ENCODE data around the gene PROSER1.
"Not testable (repeated sequence)": the region's sequence is repeated elsewhere in the genome, so short reads cannot be mapped to it uniquely, and the experiment has no call there.

The PROSER1 gene

GRCh38 chr13:39037880-39038568, at the start of gene PROSER1, which contains the start of gene NHLRC3:
Gene PROSER1, minus strand, starts transcription at chr13:39038089. Its CDS starts 847 bp downstream, at chr13:39037242.
Gene NHLRC3, plus strand, starts transcription at chr13:39038456. Its CDS starts 184 bp downstream, at chr13:39038640.
- peak; percentile 43 for DNase-seq (ENCODE audit: low spot score)

- DNase-seq (ENCODE audit: low spot score) = not testable (repeated sequence)
Measured at GRCh38 chr13:39086251-39086945, 48.5 kb upstream of the PROSER1 start.

GRCh38 chr13:39073983-39074382, 36.1 kb upstream of the PROSER1 start:
- DNase-seq (ENCODE audit: low spot score) = no peak

GRCh38 chr13:39072842-39073241, 35.0 kb upstream of the PROSER1 start:
- no peak for DNase-seq (ENCODE audit: low spot score)

GRCh38 chr13:39062004-39062403, 24.1 kb upstream of the PROSER1 start:
- DNase-seq (ENCODE audit: low spot score) = no peak

- DNase-seq (ENCODE audit: low spot score) = no peak
Measured at GRCh38 chr13:39058040-39058439, 20.2 kb upstream of the PROSER1 start.

- no peak for DNase-seq (ENCODE audit: low spot score)
Measured at GRCh38 chr13:39056018-39056417, 18.1 kb upstream of the PROSER1 start.

- DNase-seq (ENCODE audit: low spot score) = no peak
Measured at GRCh38 chr13:39054112-39054511, 16.2 kb upstream of the PROSER1 start.

- no peak for DNase-seq (ENCODE audit: low spot score)
Measured at GRCh38 chr13:39052944-39053343, 15.1 kb upstream of the PROSER1 start.

- DNase-seq (ENCODE audit: low spot score) = no peak
Measured at GRCh38 chr13:39051157-39051556, 13.3 kb upstream of the PROSER1 start.

GRCh38 chr13:39049274-39049673, 11.4 kb upstream of the PROSER1 start:
- DNase-seq (ENCODE audit: low spot score) = no peak

GRCh38 chr13:39048806-39049205, 10.9 kb upstream of the PROSER1 start:
- DNase-seq (ENCODE audit: low spot score) = no peak

- DNase-seq (ENCODE audit: low spot score) = no peak
Measured at GRCh38 chr13:39047560-39047959, 9.7 kb upstream of the PROSER1 start.

GRCh38 chr13:39044536-39044935, 6.6 kb upstream of the PROSER1 start:
- no peak for DNase-seq (ENCODE audit: low spot score)

GRCh38 chr13:39040206-39040605, 2.3 kb upstream of the PROSER1 start:
- DNase-seq (ENCODE audit: low spot score) = no peak

GRCh38 chr13:39039041-39039440, 1.2 kb upstream of the PROSER1 start:
- DNase-seq (ENCODE audit: low spot score) = no peak

GRCh38 chr13:39038569-39039030, 711 bp upstream of the PROSER1 start:
- peak; percentile 6 for DNase-seq (ENCODE audit: low spot score)

- DNase-seq (ENCODE audit: low spot score) = peak; percentile 18
Measured at GRCh38 chr13:39037410-39037879, 444 bp downstream of the PROSER1 start.

GRCh38 chr13:39036212-39036611, 1.7 kb downstream of the PROSER1 start:
- no peak for DNase-seq (ENCODE audit: low spot score)

- no peak for DNase-seq (ENCODE audit: low spot score)
Measured at GRCh38 chr13:39035799-39036198, 2.1 kb downstream of the PROSER1 start.

GRCh38 chr13:39035204-39035603, 2.7 kb downstream of the PROSER1 start:
- DNase-seq (ENCODE audit: low spot score) = no peak

GRCh38 chr13:39034085-39034484, 3.8 kb downstream of the PROSER1 start:
- no peak for DNase-seq (ENCODE audit: low spot score)

- DNase-seq (ENCODE audit: low spot score) = no peak
Measured at GRCh38 chr13:39032150-39032549, 5.7 kb downstream of the PROSER1 start.

Data from HuH-7.5 (cell line).